Islet precursor cell (in vitro differentiated cells): ENCODE results near the gene GAL3ST2.
"Not testable (repeated sequence)": the region's sequence is repeated elsewhere in the genome, so short reads cannot be mapped to it uniquely, and the experiment has no call there.

Experiments
- DNase-seq: peaks from one replicate; pipeline ENCODE4 v3.0.0-alpha.2; 2018

Gene GAL3ST2

GRCh38 chr2:241796209-241796608 is 19.6 kb downstream of the GAL3ST2 start:
- DNase-seq = no peak

GRCh38 chr2:241796610-241797138 is 20.1 kb downstream of the GAL3ST2 start:
- no peak for DNase-seq

GRCh38 chr2:241797441-241798080 is 20.9 kb downstream of the GAL3ST2 start:
- no peak for DNase-seq

- DNase-seq = no peak
Observed at GRCh38 chr2:241798081-241798630, 21.5 kb downstream of the GAL3ST2 start.

GRCh38 chr2:241798631-241799521 is 22.3 kb downstream of the GAL3ST2 start:
- DNase-seq = no peak

GRCh38 chr2:241799522-241800197 is 23.0 kb downstream of the GAL3ST2 start:
- no peak for DNase-seq

GRCh38 chr2:241800198-241800903 is 23.7 kb downstream of the GAL3ST2 start:
- not testable (repeated sequence) for DNase-seq

GRCh38 chr2:241801611-241802420 is 25.2 kb downstream of the GAL3ST2 start:
- DNase-seq = peak; percentile 87

GRCh38 chr2:241802421-241803318 is 26.0 kb downstream of the GAL3ST2 start:
- DNase-seq = no peak

GRCh38 chr2:241803387-241804325 is 27.0 kb downstream of the GAL3ST2 start:
- peak; percentile 60 for DNase-seq

GRCh38 chr2:241804326-241805229 is 28.0 kb downstream of the GAL3ST2 start:
- peak; percentile 80 for DNase-seq

GRCh38 chr2:241806217-241806616 is 29.6 kb downstream of the GAL3ST2 start:
- DNase-seq = not testable (repeated sequence)

- peak; percentile 51 for DNase-seq
Observed at GRCh38 chr2:241808051-241808720, 31.6 kb downstream of the GAL3ST2 start.

- peak; percentile 58 for DNase-seq
Observed at GRCh38 chr2:241808721-241809382, 32.2 kb downstream of the GAL3ST2 start, which contains the start of gene NEU4. TSS of gene NEU4 (plus strand) at chr2:241809193. CDS start at chr2:241814485, 5,292 bp downstream.

- DNase-seq = peak; percentile 39
Observed at GRCh38 chr2:241809383-241810306, 33.0 kb downstream of the GAL3ST2 start.
